ENCODE results near the gene SIRPA.

The SIRPA gene

GRCh38 chr20:1875762-1876161 lies 19.4 kb upstream of the SIRPA start:
- no peak for TF ChIP-seq CTCF (conservative IDR thresholded peaks at IDR 0.05)
- TF ChIP-seq ZFX (IDR thresholded peaks at IDR 0.05), result no peak
- no peak overlapping the region; the same call in 1 of the 2 replicates for H3K27ac ChIP-seq

GRCh38 chr20:1876217-1876921 lies 18.8 kb upstream of the SIRPA start:
- TF ChIP-seq ZFX (IDR thresholded peaks at IDR 0.05) (no peak), CTCF (conservative IDR thresholded peaks at IDR 0.05) (no peak)
- no peak overlapping the region; the same call in 1 of the 2 replicates for H3K27ac ChIP-seq

- no peak overlapping the region for H3K27ac ChIP-seq
- TF ChIP-seq ZFX (IDR thresholded peaks at IDR 0.05), result no peak
- no peak for TF ChIP-seq CTCF (conservative IDR thresholded peaks at IDR 0.05)
Observed at GRCh38 chr20:1876975-1877608, 18.1 kb upstream of the SIRPA start.

DNA sequence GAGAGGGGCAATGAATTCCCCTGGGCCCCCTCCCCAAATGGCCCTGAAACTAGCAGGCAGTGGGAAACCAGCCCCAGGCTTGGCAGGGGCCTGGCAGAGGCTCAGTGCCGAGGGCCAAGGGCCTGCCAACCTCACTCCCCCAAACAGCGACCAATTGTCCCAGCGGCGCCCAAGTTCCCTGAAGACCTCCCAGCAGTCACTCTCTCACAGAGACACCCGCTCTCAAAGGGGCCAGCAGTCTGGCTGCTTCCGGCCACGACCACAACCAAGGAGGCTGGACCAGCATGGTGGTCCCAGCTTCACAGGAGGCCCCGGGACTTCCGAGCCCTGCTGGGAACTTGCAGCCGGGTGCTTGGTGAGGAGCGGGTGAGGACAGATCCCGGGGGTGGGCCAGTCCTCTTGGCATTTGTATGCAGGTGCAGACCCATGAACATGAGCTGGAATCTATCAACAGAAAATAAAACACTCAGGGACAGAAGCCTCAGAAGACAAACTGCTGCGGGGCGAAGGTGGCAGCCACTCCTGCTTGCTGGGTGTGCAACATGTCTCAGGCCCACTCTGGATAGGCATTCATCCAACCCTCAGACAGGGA lies 17.5 kb upstream of the SIRPA start:
- H3K27ac ChIP-seq, result no peak overlapping the region
- TF ChIP-seq CTCF (conservative IDR thresholded peaks at IDR 0.05), result no peak
- no peak for TF ChIP-seq ZFX (IDR thresholded peaks at IDR 0.05)

GRCh38 chr20:1879369-1879768 lies 15.8 kb upstream of the SIRPA start:
- H3K27ac ChIP-seq, result no peak overlapping the region
- TF ChIP-seq CTCF (conservative IDR thresholded peaks at IDR 0.05), result no peak
- TF ChIP-seq ZFX (IDR thresholded peaks at IDR 0.05), result no peak

GRCh38 chr20:1879934-1880333 lies 15.3 kb upstream of the SIRPA start:
- TF ChIP-seq ZFX (IDR thresholded peaks at IDR 0.05), result no peak
- H3K27ac ChIP-seq, result no peak overlapping the region

DNA sequence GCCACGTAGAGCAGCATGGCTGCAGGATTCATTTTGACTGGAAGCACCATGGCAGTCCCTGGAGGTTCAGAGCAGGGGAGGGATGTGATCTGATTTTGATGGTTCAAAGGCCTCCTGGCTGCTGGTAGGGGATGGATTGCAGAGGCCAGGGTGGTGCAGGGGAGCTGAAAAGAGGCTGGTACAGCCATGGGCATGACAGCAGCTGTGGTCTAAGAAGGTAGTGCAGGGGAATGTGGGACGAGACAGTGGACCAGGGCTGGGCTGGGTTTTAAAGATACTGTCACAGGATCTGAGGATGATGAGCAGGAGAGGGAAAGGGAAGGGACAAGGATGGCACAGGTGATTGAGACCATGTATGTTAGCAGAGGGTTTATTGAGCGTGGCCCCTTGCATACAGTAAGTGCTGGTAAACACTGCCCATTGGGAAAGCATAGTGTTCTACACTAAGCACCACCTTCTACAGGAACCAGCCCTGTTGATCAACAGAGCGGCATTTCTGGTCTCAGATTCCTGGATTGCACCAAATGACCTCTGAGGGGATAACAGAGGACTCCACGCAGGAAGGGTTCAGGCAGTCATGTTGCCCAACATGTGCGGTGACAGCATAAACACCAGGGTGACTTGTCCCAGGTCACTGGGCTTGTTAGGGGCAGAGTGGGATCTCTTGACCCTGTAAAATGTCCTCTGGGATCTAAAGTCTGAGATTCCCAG lies 14.5 kb upstream of the SIRPA start:
- no peak overlapping the region for H3K27ac ChIP-seq
- TF ChIP-seq CTCF (conservative IDR thresholded peaks at IDR 0.05) (no peak), ZFX (IDR thresholded peaks at IDR 0.05) (no peak)

Measured in C4-2B (cell line).